ENCODE data around the gene ASB3.

The ASB3 gene

DNA sequence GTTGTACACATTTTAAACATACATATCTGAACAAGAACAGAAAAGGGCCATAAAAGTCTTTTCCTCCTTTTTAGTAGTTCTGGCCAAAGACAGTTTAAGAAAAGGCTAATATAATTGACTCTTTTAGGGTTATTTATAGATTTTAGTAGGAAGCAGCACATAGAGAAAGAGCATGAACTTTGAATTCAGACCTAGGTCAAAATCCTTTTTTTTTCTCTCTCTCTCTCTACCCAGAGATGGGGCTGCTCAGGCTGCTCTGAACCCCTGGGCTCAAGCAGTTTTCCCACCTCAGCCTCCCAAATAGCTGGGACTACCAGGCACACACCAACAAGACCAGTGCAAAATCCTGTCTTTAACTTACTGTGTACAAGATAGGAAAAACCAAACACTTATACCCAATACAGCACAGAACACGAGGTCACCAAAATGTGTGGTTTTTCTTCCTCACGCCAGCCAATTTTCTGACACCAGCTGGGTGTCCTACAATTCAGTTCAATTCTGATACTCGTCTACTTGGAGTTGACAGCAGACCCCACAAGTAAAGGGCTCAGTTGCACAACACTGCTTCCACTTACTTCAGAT, 32.2 kb upstream of the ASB3 start:
- no peak for TF ChIP-seq ZNF274 (IDR thresholded peaks at IDR 0.05; ENCODE audit: low read depth, low read length)
- no peak overlapping the region for H3K4me3 ChIP-seq (ENCODE audit: low read length)

DNA sequence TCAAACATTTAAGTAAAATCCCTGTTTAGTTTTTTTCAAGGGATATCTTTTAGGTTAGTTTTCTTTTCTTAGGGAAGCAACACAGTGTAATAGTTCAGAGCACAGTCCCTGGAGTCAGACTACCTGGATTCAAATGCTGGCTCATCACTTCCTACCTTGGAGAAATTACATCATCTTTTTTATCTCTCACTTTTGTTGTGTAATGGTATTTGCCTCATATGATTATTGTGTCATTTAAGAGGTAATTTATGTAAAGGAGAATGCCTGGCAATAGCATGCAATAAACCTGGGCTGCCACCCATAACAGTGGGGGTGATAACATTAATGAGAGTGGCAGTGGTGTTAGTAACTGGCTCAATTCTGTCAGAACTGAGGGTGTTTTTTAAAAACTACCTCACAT, 26.4 kb upstream of the ASB3 start:
- no peak for TF ChIP-seq ZNF274 (IDR thresholded peaks at IDR 0.05; ENCODE audit: low read depth, low read length)
- H3K4me3 ChIP-seq (ENCODE audit: low read length): no peak overlapping the region

DNA sequence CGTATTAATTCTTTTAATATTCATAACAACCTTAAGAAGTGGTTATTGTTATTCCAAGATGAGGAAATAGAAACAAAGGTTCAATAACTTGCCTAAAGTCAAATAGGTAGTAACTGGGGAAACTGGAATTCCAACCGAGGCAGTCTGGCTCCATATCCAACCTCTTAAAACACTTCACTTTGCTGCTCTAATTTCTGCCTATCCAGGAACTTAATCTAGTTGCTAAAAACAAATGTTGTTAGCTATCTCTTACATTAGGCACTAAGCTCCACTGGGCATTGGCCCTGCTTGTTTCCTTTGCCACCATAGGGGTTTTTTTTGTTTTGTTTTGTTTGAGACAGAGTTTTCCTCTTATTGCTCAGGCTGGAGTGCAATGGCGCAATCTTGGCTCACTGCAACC, 24.8 kb upstream of the ASB3 start:
- no peak overlapping the region for H3K4me3 ChIP-seq (ENCODE audit: low read length)
- no peak for TF ChIP-seq ZNF274 (IDR thresholded peaks at IDR 0.05; ENCODE audit: low read depth, low read length)

DNA sequence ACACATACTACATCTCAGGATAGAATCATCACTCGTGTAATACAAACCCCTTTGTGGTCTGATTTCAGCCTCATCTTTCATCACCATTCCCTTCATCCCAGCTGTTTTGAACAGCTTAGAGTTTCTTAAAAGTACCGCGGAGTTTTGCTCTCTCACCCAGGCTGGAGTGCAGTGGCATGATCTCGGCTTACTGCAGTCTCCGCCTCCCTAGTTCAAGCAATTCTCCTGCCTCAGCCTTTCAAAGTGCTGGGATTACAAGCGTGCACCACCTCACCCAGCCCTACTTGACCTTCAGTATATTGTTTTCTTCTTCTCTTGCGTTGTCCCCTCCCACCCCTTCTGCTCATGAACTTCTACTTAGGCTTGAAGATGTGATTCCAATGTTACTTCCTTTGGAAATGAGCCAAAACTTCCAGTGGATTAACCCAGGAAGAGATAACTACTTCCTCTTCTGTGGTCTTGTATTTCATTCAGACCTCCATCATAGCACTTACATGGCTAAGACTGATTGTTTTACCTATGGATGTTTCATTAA, 15.9 kb upstream of the ASB3 start:
- H3K4me3 ChIP-seq (ENCODE audit: low read length): no peak overlapping the region
- no peak for TF ChIP-seq ZNF274 (IDR thresholded peaks at IDR 0.05; ENCODE audit: low read depth, low read length)

DNA sequence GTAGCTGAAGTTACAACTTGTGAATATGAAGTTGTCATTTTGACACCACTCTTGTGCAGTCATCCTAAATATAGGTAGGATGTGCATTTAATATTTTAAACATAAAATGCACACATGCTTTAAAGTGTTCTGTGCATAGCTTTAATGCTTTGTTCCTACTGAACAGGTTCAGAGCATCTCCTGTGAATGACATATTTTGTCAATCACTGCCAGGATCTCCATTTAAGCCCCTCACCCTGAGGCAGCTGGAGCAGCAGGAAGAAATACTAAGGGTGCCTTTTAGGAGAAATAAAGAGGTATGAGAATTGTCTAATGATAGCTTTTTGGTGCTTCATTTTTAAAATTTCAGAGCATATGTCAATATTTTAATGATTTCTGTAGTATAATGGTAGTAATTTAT, 14.8 kb upstream of the ASB3 start:
- no peak overlapping the region for H3K4me3 ChIP-seq (ENCODE audit: low read length)
- TF ChIP-seq ZNF274 (IDR thresholded peaks at IDR 0.05; ENCODE audit: low read depth, low read length): no peak

DNA sequence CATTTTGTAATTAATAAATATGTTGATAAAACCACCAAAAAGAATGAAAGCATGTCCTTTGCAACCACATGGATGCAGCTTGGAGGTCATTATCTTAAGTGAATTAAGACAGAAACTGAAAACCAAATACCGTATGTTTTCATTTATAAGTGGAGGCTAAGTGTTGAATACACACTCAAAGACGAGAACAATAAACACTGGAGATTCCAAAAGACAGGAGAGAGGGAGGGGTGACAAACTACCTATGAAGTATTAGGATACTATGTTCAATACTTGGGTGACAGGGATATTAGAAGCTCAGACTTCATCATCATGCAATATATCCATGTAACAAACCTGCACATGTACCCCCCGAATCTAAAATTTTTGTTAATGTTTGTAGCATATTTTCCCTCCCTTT, 7.1 kb upstream of the ASB3 start:
- H3K4me3 ChIP-seq (ENCODE audit: low read length): no peak overlapping the region

DNA sequence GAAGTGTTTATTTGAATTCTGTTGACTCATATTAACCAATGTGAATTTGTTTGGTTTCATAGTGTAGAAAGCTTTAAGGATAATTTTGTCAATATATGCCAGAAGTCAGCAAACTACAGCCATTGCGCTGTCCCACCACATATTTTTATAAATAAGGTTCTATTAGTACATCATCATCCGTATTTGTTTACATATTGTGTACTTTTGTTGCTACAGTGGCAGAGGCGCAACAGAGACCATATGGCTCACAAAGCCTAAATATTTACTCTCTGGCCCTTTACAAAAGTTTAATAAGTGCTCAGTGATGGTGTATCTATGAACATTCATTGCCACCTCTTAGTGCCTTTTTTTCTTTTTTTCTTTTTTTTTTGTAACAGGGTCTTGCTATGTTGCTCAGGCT, 6.5 kb upstream of the ASB3 start:
- no peak for TF ChIP-seq ZNF274 (IDR thresholded peaks at IDR 0.05; ENCODE audit: low read depth, low read length)
- no peak overlapping the region for H3K4me3 ChIP-seq (ENCODE audit: low read length)

More for the DNA sequence above, 7.1 kb upstream of the ASB3 start:
- no peak for TF ChIP-seq ZNF274 (IDR thresholded peaks at IDR 0.05; ENCODE audit: low read depth, low read length)

DNA sequence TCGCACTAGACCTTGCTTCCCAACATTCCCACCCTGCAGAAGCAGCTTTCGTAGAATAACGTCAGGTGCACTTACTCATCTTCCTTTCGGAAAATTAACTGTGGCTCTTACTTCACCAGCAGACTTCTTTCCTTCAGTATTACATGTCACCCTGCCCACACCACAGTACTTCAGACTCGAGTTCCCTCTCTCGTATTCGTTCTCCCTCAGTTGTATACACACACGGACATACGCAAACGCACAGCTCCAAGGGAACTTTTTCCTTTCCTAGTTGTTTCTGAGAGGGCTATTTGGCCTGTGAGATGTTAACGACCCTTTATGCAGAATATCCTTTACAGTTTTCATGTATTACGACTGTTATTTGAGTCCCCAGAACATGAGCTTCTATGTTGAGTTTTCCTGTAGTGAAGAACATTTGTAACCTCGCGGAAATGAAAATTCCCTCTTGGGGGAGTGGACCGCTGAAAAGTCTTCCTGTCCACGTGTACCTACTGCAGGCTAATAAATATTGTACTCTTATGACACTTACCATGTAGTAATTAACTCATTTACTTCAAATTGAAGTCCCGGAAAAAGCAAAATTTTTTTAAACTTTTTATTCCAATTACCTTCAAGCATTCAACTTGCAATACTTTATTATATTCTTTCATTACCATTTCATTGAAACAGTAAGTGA, 999 bp upstream of the ASB3 start:
- TF ChIP-seq ZNF274 (IDR thresholded peaks at IDR 0.05; ENCODE audit: low read depth, low read length): no peak
- H3K4me3 ChIP-seq (ENCODE audit: low read length): peak overlapping the region; percentile 93

DNA sequence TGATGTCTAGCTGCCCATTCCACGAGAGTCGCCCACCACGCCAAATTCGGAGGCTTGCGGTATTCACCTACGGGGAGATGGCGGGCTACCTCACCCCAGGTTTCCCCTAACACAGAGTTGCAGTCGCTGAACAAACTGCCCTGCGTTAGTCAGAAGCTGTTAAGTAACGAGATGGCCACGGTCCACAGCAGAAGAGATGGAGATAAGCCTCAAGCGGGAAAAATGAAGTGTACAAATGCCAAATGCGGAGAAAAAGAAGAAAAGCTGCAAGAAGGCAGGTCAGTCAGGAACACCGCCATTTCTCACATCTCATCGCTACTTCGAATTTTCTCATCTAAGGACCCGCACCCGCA, 425 bp downstream of the ASB3 start:
- no peak for TF ChIP-seq ZNF274 (IDR thresholded peaks at IDR 0.05; ENCODE audit: low read depth, low read length)

DNA sequence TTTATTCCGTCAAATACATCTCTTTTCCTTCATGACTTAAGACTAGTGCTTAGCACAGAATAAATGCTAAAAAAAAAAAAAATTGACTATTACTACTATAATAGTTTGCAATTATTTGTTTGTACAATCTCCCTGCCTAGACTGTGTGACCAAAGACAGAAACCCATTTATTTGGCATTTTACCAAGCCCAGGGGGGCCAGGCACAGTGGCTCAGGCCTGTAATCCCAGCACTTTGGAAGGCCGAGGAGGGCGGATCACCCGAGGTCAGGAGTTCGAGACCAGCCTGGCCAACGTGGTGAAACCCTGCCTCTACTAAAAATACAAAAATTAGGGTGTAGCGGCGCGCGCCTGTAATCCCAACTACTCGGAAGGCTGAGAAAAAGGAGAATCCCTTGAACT, 1.4 kb downstream of the ASB3 start:
- peak overlapping the region; percentile 93 for H3K4me3 ChIP-seq (ENCODE audit: low read length)
- TF ChIP-seq ZNF274 (IDR thresholded peaks at IDR 0.05; ENCODE audit: low read depth, low read length): no peak

More for the DNA sequence above, 425 bp downstream of the ASB3 start:
- peak overlapping the region; percentile 93 for H3K4me3 ChIP-seq (ENCODE audit: low read length)

DNA sequence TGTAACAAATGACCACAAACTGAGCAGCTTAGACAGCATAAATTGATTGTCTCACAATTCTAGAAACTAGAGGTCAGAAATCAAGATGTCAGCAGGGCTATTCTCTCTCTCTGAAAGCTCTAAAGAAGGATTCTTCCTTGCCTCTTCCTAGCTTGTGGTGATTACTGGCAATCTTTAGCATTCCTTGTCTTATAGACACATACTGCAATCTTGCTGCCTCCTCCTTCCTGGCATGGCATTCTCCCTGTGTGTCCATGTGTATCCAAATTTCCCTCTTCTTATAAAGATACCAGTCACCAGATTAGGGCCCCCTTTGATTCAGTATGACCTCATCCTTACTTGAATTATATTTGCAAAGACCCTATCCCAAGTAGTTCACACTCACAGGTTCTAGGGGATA, 2.3 kb downstream of the ASB3 start:
- TF ChIP-seq ZNF274 (IDR thresholded peaks at IDR 0.05; ENCODE audit: low read depth, low read length): no peak
- peak overlapping the region; percentile 6; the same call in 1 of the 2 replicates for H3K4me3 ChIP-seq (ENCODE audit: low read length)

DNA sequence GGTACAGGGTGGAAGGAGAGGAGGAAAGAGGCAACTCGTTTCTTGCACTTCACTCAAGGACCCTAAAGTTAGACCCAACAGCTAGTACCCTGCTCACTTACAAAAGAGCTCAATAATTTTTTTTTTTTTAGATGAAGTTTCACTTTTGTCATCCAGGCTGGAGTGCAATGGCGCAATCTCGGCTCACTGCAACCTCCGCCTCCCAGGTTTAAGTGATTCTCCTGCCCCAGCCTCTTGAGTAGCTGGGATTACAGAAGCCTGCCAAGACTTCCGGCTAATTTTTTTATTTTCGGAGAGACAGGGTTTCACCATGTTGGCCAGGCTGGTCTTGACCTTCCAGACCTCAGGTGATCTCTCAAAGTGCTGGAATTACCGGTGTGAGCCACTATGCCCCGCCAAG, 4.1 kb downstream of the ASB3 start:
- TF ChIP-seq ZNF274 (IDR thresholded peaks at IDR 0.05; ENCODE audit: low read depth, low read length): no peak
- no peak overlapping the region for H3K4me3 ChIP-seq (ENCODE audit: low read length)

DNA sequence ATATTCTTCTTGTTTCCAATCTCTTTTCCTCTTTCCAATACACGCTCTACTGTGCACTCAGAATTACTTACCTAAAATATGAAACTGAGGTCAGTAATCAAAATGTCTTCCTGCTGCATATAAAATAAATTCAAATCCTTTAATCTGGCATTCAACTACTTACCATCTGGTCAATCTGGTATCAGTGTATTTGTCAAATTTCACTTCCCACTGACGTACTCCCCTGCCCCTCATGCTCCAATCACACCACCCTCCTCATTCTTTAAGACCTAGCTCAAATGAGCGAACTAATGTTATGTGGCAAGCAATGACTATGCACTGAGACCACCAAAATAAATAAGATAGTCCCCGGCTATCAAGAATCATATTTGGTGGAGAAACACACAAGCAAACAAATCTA, 6.7 kb downstream of the ASB3 start:
- H3K4me3 ChIP-seq (ENCODE audit: low read length): no peak overlapping the region
- no peak for TF ChIP-seq ZNF274 (IDR thresholded peaks at IDR 0.05; ENCODE audit: low read depth, low read length)

DNA sequence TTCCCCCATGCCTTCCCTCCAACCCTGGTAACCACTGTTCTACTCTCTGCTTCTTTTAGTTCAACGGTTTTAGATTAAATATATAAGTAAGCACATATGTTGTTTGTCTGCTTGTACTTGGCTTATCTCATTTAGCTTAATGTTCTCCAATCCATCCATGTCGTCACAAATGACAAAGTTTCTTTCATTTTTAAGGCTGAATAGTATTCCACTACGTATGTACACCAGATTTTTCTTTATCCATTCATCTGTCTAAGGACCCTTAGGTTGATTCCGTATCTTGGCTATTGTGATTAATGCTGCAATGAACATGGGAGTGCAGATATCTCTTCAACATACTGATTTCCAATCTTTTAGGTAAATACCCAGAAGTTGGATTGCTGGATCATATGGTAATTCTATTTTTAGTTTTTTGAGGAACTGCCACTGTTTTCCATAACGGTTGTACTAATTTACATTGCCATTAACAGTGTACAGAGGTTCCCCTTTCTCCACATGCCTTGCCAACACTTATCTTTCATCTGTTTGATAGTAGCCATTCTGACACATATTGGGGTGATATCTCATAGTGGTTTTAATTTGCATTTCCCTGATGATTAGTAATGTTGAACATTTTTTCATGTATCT, 8.1 kb downstream of the ASB3 start:
- TF ChIP-seq ZNF274 (IDR thresholded peaks at IDR 0.05; ENCODE audit: low read depth, low read length): no peak
- H3K4me3 ChIP-seq (ENCODE audit: low read length): no peak overlapping the region

DNA sequence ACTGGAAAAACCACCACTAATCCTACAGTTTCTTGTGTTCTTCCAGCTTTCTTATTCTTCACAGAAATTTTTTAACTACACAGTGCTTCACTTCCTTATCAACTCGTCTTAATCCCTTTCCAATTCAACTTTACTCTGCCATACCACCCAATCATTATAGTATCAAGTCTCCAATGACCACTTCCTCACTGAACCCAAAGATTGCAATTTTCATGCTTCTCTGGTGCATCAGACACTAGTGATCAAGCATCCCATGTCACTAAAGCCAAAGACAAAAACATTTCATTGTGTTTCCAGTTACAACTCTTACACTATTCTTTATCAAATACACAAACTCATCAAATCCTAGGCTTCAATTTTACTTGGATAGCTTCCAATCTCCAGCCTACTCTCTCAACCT, 9.6 kb downstream of the ASB3 start:
- no peak for TF ChIP-seq ZNF274 (IDR thresholded peaks at IDR 0.05; ENCODE audit: low read depth, low read length)
- H3K4me3 ChIP-seq (ENCODE audit: low read length): no peak overlapping the region
